Midbrain (tissue), 1 donor: ENCODE results near the gene CLBA1.
"Not testable (repeated sequence)": the region's sequence is repeated elsewhere in the genome, so short reads cannot be mapped to it uniquely, and the experiment has no call there.

Experiments
- DNase-seq: peaks from one replicate; lab custom pipeline; 2025; lab: John Stamatoyannopoulos, UW

The CLBA1 gene

DNA sequence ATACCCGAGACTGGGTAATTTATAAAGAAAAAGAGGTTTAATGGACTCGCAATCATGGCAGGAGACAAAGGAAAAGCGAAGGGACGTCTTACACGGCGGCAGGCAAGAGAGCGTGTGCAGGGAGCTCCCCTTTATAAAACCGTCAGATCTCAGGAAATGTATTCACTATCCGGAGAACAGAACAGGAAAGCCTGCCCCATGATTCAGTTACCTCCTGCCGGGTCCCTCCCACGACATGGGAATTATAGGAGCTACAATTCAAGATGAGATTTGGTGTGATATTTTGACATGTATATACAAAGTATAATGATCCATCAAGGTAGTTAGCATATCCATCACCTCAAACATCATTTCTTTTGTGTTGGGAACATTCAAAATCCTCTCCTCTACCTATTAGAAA is 37.6 kb downstream of the CLBA1 start:
- no peak for DNase-seq

DNA sequence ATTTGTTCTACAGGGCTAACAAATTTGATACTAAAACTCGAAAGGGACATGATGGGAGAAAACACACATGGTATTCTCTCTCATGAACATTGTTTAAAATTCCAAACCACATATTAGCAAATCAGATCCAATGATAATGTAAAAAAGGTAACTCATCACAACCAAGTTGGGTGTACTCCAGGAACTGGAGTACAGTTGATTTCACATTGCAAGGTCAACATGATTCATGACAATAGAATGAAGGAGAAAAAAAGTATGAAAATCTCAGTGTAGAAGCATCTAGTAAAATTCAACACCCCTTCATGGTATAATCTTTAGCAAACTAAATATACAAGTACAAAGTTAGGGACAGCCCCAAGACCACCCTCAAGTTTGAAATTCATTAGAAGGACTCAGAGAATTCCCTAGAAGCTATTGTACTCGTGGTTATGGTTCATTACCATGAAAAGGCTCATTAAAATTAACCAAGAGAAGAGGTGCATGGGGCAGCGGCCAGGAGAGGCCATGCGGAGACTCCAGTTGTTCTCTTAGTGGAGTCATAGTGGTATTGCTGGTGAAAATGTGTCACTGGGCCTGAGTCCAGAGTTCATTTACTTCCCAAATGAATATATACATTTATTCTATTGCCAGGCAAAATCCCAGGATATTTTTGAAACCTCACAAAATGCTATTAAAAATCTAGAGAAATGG is 38.3 kb downstream of the CLBA1 start:
- no peak for DNase-seq

DNA sequence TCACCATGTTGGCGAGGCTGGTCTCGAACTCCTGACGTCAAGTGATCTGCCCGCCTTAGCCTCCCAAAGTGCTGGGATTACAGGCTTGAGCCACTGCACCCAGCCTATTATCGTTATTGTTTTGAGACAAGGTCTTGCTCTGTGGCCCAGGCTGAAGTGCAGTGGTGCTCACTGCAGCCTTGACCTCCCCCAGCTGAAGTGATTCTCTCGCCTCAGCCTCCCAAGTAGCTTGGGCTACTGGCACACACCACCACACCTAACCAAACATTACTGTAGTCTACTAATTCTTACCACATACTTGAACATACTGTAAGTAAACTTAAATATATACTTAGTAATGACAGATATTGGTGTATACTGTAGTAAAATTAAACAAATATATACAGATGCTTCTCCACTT is 39.8 kb downstream of the CLBA1 start:
- no peak for DNase-seq

DNA sequence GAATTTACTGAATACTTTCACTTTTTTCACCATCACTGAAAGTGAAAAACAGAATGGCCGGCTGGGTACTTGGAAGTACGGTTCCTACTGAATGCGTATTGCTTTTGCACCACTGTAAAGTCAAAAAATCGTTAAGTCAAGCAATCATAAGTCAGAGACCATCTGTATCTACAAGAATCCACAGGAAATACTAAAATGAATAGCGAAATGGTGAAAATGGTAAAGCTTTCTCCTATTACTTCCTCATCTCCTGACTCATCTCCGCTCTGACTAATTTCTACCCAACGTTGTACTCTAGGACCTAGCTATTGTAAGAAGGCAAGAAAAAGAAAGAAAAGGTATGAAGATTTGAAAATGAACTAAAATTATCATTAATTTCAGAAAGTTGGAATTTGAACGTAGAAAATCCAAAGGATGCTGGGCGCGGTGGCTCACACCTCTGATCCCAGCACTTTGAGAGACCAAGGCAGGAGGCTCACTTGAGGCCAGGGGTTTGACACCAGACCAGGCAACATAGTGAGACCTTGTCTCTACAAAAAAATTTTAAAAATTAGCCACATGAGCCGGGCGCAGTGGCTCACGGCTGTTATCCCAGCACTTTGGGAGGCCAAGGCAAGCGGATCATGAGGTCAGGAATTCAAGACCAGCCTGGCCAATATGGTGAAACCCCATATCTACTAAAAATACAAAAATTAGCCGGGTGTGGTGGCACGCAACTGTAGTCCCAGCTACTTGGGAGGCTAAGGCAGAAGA is 40.6 kb downstream of the CLBA1 start:
- no peak for DNase-seq

DNA sequence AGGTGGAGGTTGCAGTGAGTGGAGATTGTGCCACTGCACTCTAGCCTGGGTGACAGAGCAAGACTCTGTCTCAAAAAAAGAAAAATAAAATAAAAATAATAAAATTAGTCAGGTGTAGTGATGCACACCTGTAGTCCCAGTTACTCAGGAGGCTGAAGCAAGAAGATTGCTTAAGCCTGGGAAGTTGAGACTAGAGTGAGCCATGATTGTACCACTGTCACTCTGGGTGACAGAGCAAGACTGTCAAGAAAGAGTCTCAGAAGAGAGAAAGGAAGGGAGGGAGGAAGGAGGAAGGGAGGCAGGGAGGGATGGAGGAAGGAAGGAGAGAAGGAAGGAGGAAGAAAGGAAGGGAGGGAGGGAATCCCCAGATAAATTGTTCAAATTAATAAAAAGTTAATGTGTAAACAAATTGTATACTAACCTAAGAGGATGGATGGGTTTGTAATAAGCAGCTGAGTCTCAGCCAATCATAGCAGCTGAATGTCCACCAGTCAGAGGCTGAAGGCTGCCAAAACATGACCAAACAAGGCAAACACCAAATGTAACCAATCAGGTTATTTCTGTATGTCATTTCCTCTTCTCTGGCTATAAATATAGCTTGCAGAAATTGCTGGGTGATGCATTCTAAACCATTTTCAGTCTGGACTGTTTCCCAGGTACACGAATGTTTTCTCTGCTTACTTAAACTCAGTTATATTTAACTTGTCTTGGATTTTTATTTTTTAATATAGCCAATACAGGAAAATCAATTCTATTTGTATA is 41.4 kb downstream of the CLBA1 start:
- no peak for DNase-seq

DNA sequence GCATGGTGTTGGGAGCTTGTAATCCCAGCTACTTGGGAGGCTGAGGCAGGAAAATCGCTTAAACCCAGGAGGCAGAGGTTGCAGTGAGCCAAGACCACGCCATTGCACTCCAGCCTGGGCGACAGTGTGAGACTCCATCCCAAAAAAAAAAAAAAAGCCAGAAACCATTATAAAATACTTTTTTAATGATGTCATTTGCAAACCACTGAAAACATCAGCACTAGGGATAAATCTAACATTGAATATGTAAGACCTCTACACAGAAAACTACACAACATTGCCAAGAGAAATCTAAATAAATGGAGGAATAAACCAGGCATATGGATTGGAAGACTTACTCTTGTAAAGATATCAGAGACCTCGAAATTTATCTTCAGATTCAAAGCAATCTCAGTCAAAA is 42.1 kb downstream of the CLBA1 start:
- not testable (repeated sequence) for DNase-seq

DNA sequence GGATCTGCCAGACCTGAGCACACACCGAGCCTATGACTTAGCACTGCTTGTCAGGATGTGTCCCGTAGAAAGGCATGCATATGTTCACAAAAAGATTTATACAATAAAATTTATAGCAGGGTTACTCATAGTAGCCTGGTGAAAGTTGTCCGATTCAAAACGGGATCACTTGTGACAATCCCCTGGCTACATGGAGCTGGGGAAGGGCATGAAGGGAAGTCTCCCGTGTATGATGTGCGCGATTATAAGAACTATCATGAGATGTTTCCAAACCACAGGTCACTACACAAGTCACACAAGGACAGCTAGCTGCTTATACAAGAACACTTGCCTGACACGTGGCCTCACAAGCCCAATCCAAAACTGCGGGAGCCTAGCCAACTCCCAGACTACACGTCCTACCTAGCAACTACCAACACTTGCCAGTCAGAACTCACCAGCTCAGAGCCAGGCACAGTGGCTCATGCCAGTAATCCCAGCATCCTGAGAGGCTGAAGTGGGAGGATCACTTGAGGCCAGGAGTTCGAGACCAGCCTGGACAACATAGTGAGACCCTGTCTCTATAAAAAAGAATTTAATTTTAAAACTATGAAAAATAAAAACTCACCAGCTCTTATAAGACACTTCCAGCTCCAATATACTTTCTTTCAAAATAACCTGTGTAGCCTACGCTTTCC is 42.8 kb downstream of the CLBA1 start:
- DNase-seq = no peak

DNA sequence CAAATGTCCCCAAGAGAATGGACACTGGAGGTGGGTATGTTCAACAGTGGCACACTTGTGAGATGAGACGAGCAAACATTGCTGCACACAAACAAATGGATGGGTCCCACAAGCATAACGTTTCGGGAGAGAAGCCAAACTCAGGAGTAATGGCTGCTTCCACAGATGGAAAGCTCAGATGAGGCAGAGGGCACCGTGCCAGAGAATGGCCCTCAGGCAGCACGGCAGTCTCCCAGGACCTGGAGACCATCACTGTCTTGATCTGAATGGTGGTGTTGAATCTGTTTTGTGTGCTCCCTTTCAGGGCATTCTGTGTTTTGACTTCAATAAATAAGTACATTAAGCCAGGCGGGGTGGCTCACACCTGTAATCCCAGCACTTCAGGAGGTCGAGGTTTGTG is 43.8 kb downstream of the CLBA1 start:
- no peak for DNase-seq

DNA sequence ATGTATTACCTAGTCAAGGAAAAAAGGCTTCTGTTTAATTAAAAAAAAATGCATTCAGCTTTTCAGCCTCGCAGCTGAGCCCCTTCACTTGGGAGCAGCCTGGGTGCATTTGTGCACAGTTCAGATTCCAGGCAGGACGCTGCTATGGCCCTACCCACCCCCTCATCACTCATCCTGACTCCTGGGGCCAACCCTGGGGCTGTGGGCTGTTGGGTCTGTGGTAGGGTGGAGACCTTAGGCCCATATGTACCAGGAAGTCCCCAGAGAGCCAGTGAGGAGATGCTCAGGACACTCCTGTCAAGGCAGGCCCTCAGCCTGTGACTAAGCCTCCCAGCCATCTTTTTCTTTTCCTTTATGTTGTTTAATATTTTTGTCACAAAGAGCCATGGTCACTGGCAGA is 44.6 kb downstream of the CLBA1 start:
- no peak for DNase-seq

DNA sequence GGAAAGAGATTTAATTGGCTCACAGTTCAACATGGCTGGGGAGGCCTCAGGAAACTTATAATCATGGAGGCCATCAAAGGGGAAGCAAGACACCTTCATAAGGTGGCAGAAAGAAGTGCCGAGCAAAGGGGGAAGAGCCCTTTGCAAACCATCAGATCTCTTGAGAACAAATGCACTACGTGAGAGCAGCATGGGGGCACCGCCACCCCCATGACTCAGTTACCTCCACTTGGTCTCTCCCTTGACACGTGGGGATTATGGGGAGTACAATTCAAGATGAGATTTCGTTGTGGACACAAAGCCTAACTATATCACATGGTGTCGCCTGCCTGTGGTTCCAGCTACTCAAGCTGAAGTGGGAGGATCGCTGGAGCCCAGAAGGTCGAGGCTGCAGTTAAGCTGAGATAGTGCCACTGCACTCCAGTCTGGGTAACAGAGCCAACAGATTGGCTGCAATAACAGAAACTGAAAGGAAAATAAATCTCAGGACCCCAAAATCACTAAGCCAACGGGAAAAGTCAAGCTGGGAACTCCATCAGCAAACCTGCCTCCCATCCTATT is 45.3 kb downstream of the CLBA1 start:
- no peak for DNase-seq

DNA sequence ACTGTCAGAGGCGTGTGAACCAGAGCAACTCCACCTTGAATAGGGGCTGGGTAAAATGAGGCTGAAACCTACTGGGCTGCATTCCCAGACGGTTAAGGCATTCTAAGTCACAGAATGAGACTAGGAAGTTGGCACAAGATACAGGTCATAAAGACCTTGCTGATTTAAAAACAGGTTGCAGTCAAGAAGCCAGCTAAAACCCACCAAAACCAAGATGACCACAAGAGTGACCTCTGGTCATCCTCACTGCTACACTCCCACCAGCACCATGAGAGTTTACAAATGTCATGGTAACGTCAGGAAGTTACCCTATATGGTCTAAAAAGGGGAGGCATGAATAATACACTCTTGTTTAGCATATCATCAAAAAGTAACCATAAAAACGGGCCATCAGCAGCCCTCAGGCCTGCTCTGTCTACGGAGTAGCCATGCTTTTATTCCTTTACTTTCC is 46.9 kb downstream of the CLBA1 start:
- not testable (repeated sequence) for DNase-seq

DNA sequence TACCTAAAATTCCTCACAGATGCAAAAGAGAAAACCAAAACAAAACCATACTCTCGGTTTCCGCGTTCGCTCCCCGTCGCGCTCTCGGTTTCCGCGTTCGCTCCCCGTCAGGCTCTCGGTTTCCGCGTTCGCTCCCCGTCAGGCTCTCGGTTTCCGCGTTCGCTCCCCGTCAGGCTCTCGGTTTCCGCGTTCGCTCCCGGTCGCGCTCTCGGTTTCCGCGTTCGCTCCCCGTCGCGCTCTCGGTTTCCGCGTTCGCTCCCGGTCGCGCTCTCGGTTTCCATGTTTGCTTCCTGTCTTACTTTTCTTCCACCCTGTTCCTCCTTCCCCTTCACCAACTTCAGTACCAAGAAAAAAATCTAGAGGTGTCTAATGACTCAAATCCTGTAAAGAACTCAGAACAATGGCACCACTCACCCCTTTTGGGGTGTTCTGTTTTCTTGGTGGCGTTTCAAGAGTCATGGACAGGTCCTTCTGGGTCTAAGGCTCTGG is 47.9 kb downstream of the CLBA1 start:
- DNase-seq = not testable (repeated sequence)

DNA sequence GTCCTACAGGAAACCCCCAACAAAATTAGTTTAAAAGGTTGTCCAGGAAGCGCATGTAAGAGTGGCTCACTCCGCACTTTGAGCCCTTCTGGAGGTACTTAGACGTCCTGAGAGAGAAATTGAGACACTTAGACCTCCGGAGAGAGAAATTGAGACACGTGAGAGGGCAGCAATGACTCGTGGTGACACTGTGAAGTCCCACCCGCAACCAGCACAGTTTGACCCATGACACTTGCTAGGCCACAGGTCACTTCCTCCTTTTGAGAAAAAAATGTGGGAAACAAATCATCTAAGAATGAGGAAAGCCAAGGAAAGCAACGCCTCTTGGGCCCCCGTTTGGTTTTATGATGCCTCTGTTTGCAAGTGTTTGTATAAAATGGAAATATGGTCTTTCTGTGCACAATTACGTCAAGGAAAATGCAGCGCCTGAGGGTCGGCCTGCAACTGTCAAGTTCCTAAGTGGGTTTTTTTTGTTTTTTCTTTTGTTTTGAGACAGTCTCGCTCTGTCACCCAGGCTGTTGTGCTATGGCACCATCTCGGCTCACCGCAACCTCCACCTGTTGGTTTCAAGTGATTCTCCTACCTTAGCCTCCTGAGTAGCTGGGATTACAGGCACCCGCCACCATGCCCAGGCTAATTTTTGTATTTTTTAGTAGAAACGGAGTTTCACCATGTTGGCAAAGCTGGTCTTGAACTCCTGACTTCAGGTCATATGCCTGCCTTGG is 48.9 kb downstream of the CLBA1 start:
- no peak for DNase-seq

DNA sequence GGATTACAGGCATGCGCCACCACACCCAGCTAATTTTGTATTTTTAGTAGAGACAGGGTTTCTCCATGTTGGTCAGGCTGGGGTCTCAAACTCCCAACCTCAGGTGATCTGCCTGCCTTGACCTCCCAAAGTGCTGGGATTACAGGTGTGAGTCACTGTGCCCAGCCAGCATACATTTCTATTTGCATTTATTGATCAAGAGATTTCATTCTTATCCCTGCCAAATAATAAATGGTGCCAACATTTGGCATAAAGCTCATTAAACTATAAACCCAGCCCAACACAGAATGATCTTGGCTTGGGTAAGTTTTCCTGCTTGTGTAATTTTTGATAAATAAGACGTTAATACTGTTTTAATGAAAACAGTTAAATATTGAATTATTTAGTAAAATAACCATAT is 50.0 kb downstream of the CLBA1 start:
- not testable (repeated sequence) for DNase-seq

DNA sequence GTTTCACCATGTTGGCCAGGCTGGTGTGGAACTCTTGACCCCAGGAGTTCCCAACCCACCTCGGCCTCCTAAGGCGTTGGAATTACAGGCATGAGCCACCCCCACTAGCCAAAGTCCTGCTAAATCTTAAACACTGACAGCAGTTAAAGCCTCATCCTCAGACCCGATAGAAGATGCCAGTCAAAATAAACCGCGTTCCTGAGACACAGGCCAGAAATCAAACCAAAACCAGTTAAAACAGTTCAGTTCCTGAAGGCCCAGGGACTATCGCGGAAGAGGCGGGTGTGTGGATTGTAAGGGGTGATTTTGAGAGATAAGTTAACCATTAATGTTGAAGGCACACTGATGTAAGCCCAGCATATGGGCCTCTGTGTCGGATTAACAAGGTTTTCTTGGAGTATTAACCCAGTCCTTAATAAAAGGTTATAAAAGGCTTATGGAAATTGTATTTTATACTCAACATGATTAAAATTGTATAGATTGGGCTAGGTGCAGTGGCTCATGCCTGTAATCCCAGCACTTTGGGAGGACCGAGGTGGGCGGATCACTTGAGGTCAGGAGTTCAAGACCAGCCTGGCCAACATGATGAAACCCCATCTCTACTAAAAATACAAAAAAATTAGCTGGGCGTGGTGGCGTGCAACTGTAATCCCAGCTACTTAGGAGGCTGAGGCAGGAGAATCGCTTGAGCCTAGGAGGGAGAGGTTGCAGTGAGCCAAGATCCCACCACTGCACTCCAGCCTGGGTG is 54.0 kb downstream of the CLBA1 start:
- DNase-seq = no peak

DNA sequence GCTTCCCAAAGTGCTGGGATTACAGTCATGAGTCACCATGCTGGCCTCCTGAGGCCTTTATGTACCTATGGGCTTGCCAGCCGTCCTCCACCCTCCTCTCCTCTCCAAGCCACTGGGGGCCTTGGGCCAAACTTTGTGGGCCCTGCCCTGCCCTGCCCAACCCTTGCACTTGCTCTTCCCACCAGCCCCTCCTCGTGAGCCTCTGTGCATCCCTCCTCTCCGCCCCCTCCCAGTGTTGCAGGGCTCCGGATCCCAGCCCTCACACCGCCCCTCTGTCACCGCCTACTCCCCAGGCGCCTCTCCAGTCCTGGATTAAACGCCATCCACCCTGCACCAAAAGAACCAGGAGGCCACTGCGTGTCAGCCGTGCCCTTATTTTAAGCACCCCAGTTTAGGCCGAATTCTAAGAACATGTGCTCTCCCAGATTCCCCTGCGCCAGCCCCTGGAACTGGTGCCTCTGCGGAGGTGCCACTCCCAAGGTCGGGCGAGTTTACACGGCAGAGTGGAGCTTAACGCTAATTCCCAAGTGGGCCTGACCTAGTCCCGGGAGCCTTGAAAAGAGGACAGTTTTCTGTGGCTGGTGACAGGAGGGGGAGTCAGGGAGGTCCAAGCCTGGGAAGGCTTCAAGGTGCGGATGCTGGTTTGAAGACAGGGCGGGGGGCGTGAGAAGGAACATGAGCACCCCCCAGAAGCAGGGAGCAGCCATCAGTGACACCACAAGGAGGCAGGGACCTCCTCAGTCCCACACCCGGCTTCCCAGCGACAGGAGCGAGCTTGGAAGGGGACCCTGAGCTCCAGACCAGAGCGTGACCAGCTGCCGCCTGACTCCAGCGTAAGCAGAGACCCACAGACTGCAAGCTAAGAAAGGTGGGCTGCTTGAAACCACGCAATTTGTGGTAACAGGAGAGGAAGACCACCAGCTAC is 56.5 kb downstream of the CLBA1 start:
- DNase-seq = no peak

DNA sequence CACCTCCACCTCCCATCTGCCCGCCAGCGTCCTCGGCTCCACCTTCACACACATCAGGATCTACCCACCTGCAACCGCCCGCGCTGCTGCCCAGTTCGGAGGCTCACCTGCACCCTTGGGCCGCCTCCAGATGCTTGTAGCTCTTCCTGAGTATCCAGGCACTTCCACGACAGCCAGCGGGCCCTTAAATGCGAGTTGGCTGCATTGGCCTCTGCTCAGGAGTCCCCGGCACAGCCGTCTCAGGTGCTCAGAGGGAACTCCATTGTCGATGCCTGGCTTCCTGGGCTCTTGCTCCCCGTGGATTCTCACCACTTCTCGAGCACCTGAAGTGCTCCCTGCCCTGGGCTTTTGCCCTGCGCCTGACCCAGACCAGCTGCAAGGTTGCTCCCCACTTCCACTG is 57.2 kb downstream of the CLBA1 start:
- DNase-seq = no peak

DNA sequence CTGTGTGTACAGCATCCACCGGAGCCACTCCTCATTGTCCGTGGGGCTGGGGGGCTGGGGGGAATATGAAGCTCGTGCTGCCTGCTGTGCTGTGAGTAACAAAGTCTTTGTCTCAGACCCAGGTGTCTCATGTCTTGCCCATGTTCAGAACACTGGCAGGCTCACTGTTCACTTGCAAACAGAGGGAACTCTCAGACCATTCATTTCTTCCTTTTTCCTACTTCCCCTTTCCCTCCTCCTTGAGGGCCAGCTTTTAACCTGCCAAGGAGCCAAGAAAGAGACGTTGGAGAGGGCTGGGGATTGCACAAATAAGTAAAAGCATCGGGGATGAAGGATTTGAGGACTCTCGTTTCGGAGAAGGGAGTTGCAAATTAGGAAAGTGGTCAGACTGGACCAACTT is 58.1 kb downstream of the CLBA1 start:
- no peak for DNase-seq
